GM12878 (cell line): ENCODE results near the gene PCGF1. TPM values are rescaled to one million over a fixed set of nuclear protein-coding genes. Genes with fewer than 3 reads are reported as not detected.
A peak's percentile ranks its signal among the peaks of the same experiment; 100 is the strongest.

Experiments
- ATAC-seq: fragments of 200-7000 bp; cut with Tn5 transposase; 3 replicates; pipeline ENCODE4 v1.9.1; 2020; ENCODE audit warnings: mild to moderate bottlenecking, moderate library complexity
- BruUV-seq: library from RNA; stranded (reverse); fragments of 400-500 nt; replicated peaks from 2 replicates; lab custom pipeline; 2021; lab: Mats Ljungman, UMichigan
- CTCF ChIA-PET: fragments of 300-600 bp; sonication (Branson Sonifier 250); formaldehyde crosslinking; extraction: SDS; loops from one replicate; lab custom pipeline; 2021; ENCODE audit warnings: inconsistent platforms; lab: Yijun Ruan, JAX
- POLR2A ChIA-PET: fragments of 350-600 bp; formaldehyde crosslinking; extraction: SDS; loops from one replicate; lab custom pipeline; 2021; ENCODE audit warnings: inconsistent platforms; lab: Charles Lee
- RAD21 ChIA-PET: fragments of 300-600 bp; sonication (Branson Sonifier 250); formaldehyde crosslinking; loops from one replicate; lab custom pipeline; 2023; ENCODE audit warnings: antibody characterized with exemption; ENCODE audit not compliant: unreplicated experiment; lab: Charles Lee
- SMC1A ChIA-PET: fragments of 300-600 bp; sonication (Branson Sonifier 250); formaldehyde crosslinking; loops from one replicate; lab custom pipeline; 2023; ENCODE audit not compliant: unreplicated experiment, uncharacterized antibody; lab: Charles Lee
- DNase-seq: peaks from one replicate; pipeline ENCODE4 v3.0.0-alpha.2; 2011; ENCODE audit warnings: low read depth, low spot score
- FAIRE-seq: peaks from 3 replicates; lab custom pipeline; 2011; peaks lifted over from hg19 to GRCh38; lab: Jason Lieb, UNC
- H2AFZ ChIP-seq: 2 replicates; pipeline ENCODE4 v1.6.0; 2011; ENCODE audit warnings: low read depth, low read length, control low read depth; ENCODE audit not compliant: control insufficient read depth
- H3K27ac ChIP-seq: 2 replicates; pipeline ENCODE4 v1.5.1; 2011; ENCODE audit warnings: control low read depth; ENCODE audit not compliant: control insufficient read depth, insufficient read depth
- H3K27me3 ChIP-seq, 2 experiments: replicated peaks in 1 of 2; 2 replicates each; pipeline versions ENCODE4 v1.6.0 to v1.6.1; 2011; ENCODE audit warnings: low read length in 1 of 2; ENCODE audit not compliant: control insufficient read depth in 2 of 2, insufficient read depth in 2 of 2
- H3K36me3 ChIP-seq, 2 experiments: 2 replicates each; pipeline ENCODE4 v1.5.1; 2011; ENCODE audit warnings: low read length in 1 of 2; ENCODE audit not compliant: control insufficient read depth in 2 of 2, insufficient read depth in 2 of 2
- H3K4me1 ChIP-seq: 2 replicates; pipeline ENCODE4 v1.6.1; 2011; ENCODE audit warnings: mild to moderate bottlenecking, low read length, moderate library complexity, mixed read lengths; ENCODE audit not compliant: control insufficient read depth, insufficient read depth
- H3K4me2 ChIP-seq: 2 replicates; pipeline ENCODE4 v1.6.0; 2011; ENCODE audit warnings: control low read depth; ENCODE audit not compliant: control insufficient read depth, insufficient read depth
- H3K4me3 ChIP-seq: fragments of 200-600 bp; sonication (generic); 2 replicates; pipeline ENCODE4 v1.5.1; 2016
- H3K79me2 ChIP-seq: 2 replicates; pipeline ENCODE4 v1.6.0; 2011; ENCODE audit warnings: low read length; ENCODE audit not compliant: control insufficient read depth, insufficient read depth
- H3K9ac ChIP-seq: 2 replicates; pipeline ENCODE4 v1.8.0; 2011; ENCODE audit warnings: low read length, control low read depth, mixed read lengths; ENCODE audit not compliant: control insufficient read depth, insufficient read depth
- H3K9me3 ChIP-seq: replicated peaks from 3 replicates; pipeline ENCODE4 v1.5.1; 2011; ENCODE audit warnings: mild to moderate bottlenecking, low read length; ENCODE audit not compliant: control insufficient read depth, insufficient read depth
- H4K20me1 ChIP-seq: 2 replicates; pipeline ENCODE4 v1.6.0; 2011; ENCODE audit not compliant: control insufficient read depth, insufficient read depth
- BRCA1 ChIP-seq: IDR thresholded peaks from 2 replicates; pipeline ENCODE4 v1.6.1; 2011; ENCODE audit warnings: low read depth, low read length, improper control_type of control experiment
- CREB1 ChIP-seq: IDR thresholded peaks from 2 replicates; pipeline ENCODE4 v1.6.1; 2012; ENCODE audit warnings: low read depth, mild to moderate bottlenecking, inconsistent platforms
- HDAC6 ChIP-seq: fragments of 200-600 bp; sonication (generic); IDR thresholded peaks from one replicate; pipeline ENCODE4 v1.8.0; 2017; ENCODE audit warnings: antibody characterized with exemption; ENCODE audit not compliant: unreplicated experiment
- IRF5 ChIP-seq: fragments of 450-650 bp; IDR thresholded peaks from 2 replicates; pipeline ENCODE4 v1.6.1; 2017; ENCODE audit warnings: borderline replicate concordance
- MTA3 ChIP-seq: IDR thresholded peaks from 2 replicates; pipeline ENCODE4 v1.6.1; 2012; ENCODE audit warnings: low read length, inconsistent platforms, borderline replicate concordance
- POLR2A ChIP-seq: IDR thresholded peaks from 2 replicates; pipeline ENCODE4 v1.6.1; 2011; ENCODE audit warnings: low read depth, mild to moderate bottlenecking, low read length
- POLR2AphosphoS5 ChIP-seq: IDR thresholded peaks from 2 replicates; pipeline ENCODE4 v1.6.1; 2011; ENCODE audit warnings: mild to moderate bottlenecking, low read length, inconsistent platforms
- TAF1 ChIP-seq: IDR thresholded peaks from 2 replicates; pipeline ENCODE4 v1.6.1; 2011; ENCODE audit warnings: mild to moderate bottlenecking, low read depth, low read length, borderline replicate concordance
- TCF7 ChIP-seq: IDR thresholded peaks from 2 replicates; pipeline ENCODE4 v1.6.1; 2014; ENCODE audit warnings: antibody characterized with exemption, borderline replicate concordance
- ZBTB33 ChIP-seq: fragments of 450-650 bp; IDR thresholded peaks from 2 replicates; pipeline ENCODE4 v1.6.1; 2017; ENCODE audit warnings: mild to moderate bottlenecking
- WGBS: methylation state at CpG from one replicate; pipeline ENCODE4 v1.1.6; 2016; ENCODE audit warnings: low lambda C conversion rate; ENCODE audit not compliant: insufficient replicate concordance, insufficient coverage; ENCODE audit errors: missing lambda C conversion rate; 5-methylcytosine and 5-hydroxymethylcytosine counted together
- in situ Hi-C: fragments of 300-500 bp; cut with MboI; formaldehyde crosslinking; loops from 9 replicates; pipeline ENCODE4 v1.14.3; 2018; ENCODE audit warnings: mixed read lengths
- intact Hi-C: fragments of 100-400 bp; cut with micrococcal nuclease; formaldehyde crosslinking; loops from one replicate; pipeline ENCODE4 v1.14.2; 2022; ENCODE audit not compliant: unreplicated experiment
- polyA plus RNA-seq, 11 experiments: library from polyadenylated mRNA; depleted of rRNA in 4 of 11; unstranded in 6 of 11; stranded (reverse) in 5 of 11; fragments of >200 nt; fragmentation: Nextera tagmentation in 4 of 11; fragmentation: Illumina TruSeq in 1 of 11; extraction: Ambion mirVana in 4 of 11; extraction: Trizol in 1 of 11; gene quantifications; 1 replicate in 1 of 11; 2 replicates in 10 of 11; pipeline versions ENCODE4 v1.2.1 to v1.2.3, GENCODE V29; 2011 to 2016; ENCODE audit warnings: inconsistent platforms in 2 of 11, missing spikeins in 2 of 11, low read depth in 1 of 11
- total RNA-seq, 4 experiments: library from RNA; depleted of rRNA in 3 of 4; stranded (reverse); fragments of >200 nt in 3 of 4; fragmentation: Illumina TruSeq in 1 of 4; extraction: Trizol in 1 of 4; gene quantifications; 2 replicates each; pipeline versions ENCODE4 v1.2.1 to v1.2.3, GENCODE V29; 2013 to 2021

The PCGF1 gene
- total and polyA plus RNA-seq, 10 of the 15 experiments (the other 5 are each of a cell fraction or from before 2014, with no cell fraction given), result 23.1 to 50.8 (median 27.4) TPM

- 22% methylated on average over 53 of the region's 61 CpGs for WGBS
- peaks cover 15 to 25% of the 10 kb centered on the region in 2 experiments; a peak in 3 of 4 replicates for H3K27me3 ChIP-seq
- H3K4me2 ChIP-seq, result peak overlapping the region; percentile 46
- DNase-seq, result no peak
- H3K4me3 ChIP-seq, result peak overlapping the region; percentile 57; the same call in 1 of the 2 replicates
- intact Hi-C loops, result no loop called here
- peak overlapping the region; percentile 68 for H2AFZ ChIP-seq
- ChIA-PET SMC1A (no interaction called here), CTCF (interaction anchor here (0.6 to 13.9 kb wide), 2 partner anchors 15 to 89 kb away, joined by 3 to 231 read pairs; partner anchors contain the start of genes CCDC142 and TTC31)
- no peaks in the 10 kb centered on the region for H3K79me2 ChIP-seq
- in situ Hi-C loops, result no loop called here
- no peak for ATAC-seq
- no peak overlapping the region for H3K27ac ChIP-seq
- no peak for FAIRE-seq
- TF ChIP-seq HDAC6, result peak; percentile 67
- TF ChIP-seq POLR2A, result peak; percentile 68
- no peak for TF ChIP-seq BRCA1
- no peak for TF ChIP-seq ZBTB33
- no peak for TF ChIP-seq TAF1
- TF ChIP-seq POLR2AphosphoS5, result 0 out of 2 replicates have a peak, but pooled peaks have one; percentile 26
- 0 out of 2 replicates have a peak, but pooled peaks have one; percentile 45 for TF ChIP-seq MTA3
- 0 out of 2 replicates have a peak, but pooled peaks have one; percentile 20 for TF ChIP-seq CREB1
- no peak for TF ChIP-seq IRF5
- no peak for TF ChIP-seq TCF7
- TF ChIP-seq, all 136 proteins: peak for 5
- peaks cover 12% of the 10 kb centered on the region for H3K4me1 ChIP-seq
- BruUV-seq, result no TSS peak
- ChIA-PET RAD21 (no interaction called here), POLR2A (interaction anchor here (0.9 kb wide), 1 partner anchor 79 kb away, joined by 3 read pairs; no protein-coding TSS in a partner anchor)
- H4K20me1 ChIP-seq, result no peaks in the 10 kb centered on the region
- H3K9me3 ChIP-seq, result no peaks in the 10 kb centered on the region
- H3K9ac ChIP-seq, result no peak overlapping the region
- peaks cover 0 to 4% of the 10 kb centered on the region in 2 experiments; a peak in 2 of 4 replicates for H3K36me3 ChIP-seq
Measured at GRCh38 chr2:74497777-74498499, 9.6 kb downstream of the PCGF1 start.
